ENCODE measurements around the gene SETBP1.

Gene SETBP1

DNA sequence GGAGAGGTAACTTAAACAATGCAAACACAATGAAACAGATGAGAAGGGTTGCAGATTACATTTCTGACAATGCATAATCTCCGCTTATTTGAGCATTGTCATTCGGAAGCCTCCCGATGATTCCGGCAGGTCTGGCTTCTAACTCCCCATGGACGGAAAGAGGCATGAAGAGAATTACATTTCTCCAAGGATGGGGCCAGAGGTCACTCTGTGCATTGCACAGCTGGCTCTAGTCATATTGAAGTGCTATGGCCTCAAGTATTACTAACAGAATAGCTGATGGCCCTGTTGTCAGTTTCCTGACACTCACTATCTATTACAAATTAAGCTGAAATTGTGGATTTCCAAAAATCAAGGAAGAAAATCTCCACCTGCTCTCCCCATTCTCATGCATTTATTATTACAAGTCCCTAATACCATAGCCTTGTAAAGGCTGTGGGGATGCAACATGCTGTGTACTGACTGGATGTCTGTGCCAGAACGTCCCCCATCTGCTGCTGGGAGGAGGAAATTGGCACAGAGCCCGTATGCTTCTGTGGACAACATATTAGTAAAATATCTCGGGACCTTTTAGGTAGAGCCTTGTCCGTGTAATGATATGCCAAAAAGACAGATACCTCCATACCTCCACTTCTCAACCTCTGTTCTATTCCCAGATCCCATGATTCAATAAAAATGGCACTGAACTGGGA, 168.1 kb downstream of the SETBP1 start:
- DNase-seq, result no peak

DNA sequence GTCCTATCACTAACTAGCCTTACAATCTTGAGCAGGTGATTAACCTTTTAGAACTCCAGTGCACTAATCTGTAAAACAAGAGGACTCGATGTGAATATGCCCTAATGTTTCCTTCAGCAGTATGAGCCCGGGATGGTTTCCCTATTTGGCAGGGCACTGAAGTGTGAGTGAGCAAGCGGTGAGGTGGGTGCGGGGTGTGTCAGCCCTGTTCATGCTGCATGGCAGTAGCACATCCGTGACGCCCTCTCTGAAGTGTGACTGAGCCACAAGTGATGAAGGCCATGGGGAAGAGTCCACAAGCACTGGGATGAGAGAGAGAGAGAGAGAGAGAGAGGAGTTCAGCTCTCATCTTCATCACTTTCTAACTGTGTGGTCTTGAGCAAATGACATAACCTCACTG, 168.7 kb downstream of the SETBP1 start:
- DNase-seq, result no peak

DNA sequence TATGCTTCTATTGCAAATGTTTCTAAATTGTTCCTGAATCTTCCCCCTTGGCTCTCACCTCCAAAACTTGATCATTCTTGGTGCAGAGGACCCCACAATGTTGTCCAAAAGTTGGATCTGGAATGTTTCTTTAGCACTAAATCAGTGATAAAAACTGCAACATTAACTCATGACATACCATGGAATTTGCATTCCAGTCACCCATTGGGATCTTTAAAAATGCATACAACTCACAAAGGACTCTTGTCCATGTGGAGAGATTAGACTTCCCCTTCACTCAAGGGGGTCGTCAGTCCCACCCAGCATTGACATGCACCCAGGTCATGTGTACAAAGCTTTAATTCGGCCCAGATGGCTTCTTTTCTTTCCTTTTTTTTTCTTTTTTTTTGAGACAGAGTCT, 169.3 kb downstream of the SETBP1 start:
- DNase-seq, result no peak

DNA sequence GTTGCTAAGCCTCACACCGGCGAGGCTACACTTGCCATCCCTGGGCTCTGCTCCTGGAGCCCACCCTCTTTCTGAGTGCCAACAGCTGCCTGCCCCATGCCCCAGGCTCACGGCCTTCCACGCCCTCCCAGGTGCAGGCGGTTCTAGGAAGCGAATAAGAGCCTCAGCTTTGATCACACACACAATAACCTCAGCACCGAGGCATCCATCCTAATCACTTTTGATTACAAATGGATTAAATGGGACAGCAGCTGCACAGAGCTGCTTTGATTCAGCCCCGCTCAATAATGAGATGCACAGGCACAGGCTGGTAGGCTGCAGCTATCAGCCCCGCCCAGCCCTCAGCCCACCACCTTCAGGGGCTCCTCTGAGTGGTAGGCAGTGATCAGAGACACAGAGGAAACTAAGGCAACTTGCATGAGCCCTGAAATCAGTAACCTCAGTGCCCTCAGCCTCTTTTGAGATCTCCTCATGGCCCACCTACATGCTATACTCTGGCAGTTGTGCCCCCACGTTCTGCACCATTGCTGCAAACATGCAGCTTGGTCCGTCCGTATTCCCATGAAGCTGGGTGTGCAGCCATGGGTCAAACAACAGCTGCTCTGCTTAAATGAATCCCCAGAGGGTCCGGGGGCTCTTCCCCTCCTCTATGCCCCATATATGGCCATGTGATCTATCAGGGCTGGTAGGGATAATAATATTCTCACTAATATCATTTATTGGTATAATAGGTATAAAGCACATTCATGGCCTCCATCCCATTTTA, 171.4 kb downstream of the SETBP1 start:
- DNase-seq, result no peak

DNA sequence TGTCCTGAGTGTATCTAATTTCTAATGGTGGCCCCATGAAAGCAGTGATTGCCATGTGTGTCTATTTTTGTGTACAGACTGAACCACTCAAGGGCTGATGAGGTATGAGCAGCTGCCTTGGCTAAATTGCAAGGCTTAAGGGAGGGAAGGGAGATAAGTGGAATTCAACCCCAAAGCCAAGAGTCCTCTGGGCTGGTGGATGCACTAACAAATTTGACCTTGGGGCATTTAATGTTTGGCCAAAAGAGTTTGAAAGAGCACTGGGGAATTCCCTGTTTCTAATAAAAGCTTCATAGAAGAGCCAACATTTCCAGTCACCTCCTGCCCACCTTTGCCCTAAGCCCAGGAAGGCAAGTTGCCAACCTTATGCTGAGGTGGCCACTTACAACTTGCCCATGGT, 172.1 kb downstream of the SETBP1 start:
- DNase-seq, result no peak

DNA sequence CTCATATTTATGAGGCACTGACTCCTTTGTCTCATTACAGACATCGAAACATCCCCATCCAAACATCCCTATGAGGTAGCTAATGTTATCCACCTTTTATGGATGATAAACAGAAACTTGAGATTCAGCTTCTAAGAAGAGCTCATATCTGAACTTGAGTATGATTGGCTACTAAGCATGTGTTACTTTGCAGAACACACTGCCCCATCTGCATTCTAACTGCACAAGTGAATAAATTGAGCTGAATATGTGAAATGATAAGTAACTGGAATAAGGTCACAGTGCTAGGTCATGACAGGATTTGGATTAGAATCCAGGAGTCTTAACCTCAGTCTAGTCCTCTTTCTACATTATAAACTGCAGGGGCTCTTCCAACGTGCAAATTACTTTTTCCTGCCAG, 172.7 kb downstream of the SETBP1 start:
- no peak for DNase-seq

DNA sequence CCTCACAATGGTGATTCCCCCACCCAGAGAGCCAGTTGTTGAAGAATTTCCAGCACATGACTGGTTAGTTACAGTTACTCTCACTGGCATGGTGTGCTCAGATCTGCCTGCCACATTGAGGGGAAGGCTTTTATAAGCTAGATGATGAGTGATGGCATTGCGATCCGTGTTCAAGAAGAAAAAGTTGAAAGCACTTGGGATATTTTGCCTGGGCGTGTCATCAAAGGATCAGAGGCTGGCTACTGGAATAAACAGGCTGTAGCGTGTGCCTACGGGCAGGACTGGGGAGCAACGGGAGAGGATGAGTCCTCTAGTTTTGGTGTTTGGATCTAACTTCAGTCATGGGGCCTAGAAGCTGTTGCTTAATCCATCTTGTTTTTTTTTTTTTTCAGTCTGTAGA, 175.0 kb downstream of the SETBP1 start:
- DNase-seq, result no peak

DNA sequence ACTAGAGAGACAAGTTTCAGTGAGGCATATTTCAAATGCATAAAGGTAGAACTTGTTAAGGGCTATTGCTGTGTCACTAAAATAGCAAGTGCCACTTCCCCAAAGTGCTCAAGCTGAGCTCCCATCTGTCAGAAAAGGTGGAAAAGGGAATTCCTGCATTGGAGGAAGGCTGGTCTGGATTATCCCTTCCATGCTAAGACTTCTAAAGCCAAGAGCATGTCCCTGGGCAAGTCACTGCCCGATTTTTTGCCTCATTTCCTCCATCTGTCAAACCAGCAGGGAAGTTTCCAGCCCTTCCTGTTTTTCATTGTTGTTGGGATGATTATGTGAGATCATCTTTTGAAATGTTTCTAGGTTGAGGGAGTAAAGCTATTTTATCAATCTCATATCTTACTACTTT, 175.5 kb downstream of the SETBP1 start:
- no peak for DNase-seq

DNA sequence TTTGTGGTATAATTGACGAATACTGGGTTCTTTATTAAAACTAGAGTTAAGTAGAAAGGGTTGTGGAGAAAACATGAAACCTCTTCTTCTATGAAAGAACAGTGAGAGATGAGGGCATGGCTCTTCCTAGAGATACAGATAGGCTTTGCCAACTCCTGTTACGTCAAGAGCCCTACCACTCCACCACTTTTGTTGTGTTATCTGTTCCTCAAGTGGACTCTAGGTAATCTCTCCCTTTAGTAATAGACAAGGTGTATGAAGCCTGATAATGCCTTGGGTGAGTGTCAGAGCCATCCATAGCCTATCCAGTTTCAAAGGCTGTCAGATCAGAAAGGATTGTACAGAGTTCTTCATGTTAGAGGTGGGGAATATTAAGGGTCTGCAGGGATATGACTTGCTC, 176.4 kb downstream of the SETBP1 start:
- DNase-seq, result no peak

DNA sequence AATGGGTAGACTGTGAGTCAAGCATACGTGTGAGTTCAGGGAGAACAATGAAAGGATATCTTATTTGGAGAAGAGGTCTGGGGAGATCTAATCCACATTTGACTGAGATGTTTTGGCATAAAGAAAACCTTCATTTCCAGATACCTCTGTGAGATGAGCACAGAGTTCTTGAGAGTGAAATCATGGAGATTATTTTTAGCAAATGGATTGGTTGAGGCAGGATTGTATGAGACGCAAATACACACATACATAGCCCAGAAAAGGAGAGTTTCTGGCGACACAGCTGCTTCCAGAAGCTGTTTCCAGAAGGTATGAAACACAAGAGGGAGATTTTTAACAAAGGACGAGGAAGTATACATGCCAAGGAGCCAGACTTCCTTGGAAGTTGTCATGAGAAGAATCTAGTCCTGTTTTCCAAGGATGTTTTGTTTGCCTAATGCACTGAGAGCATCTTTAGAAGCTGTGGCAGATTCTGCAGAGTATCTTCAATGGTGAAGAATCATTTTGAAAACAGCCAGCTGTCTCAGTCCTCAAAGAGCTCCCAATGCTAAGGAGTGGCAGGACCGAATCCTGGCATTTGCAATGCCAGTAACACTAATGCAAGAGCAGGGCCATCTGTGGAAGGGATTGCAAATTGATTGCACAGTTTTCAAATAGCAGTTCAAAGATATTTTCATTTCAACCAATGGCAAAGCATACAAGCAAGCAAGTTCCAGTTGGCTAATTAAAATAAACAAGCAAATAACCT, 177.2 kb downstream of the SETBP1 start:
- DNase-seq, result no peak

DNA sequence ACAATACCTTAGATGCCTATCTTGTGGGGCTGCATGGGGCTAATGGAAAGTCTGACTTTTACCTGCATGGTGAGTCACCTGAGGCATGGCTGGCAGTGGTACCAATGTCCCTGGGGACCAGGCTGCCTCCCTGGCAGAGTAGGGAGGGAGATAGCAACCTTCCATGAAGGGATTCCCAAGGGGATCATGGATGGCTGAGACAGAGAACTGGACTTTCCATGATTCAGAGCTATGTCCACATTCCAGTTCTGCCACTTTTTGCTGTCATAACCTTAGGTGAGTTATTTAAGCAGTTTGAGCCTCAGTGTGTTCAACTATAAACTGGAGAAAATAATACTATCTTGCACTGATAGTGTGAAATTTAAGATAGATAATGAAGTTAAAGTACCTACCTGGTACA, 178.6 kb downstream of the SETBP1 start:
- no peak for DNase-seq

DNA sequence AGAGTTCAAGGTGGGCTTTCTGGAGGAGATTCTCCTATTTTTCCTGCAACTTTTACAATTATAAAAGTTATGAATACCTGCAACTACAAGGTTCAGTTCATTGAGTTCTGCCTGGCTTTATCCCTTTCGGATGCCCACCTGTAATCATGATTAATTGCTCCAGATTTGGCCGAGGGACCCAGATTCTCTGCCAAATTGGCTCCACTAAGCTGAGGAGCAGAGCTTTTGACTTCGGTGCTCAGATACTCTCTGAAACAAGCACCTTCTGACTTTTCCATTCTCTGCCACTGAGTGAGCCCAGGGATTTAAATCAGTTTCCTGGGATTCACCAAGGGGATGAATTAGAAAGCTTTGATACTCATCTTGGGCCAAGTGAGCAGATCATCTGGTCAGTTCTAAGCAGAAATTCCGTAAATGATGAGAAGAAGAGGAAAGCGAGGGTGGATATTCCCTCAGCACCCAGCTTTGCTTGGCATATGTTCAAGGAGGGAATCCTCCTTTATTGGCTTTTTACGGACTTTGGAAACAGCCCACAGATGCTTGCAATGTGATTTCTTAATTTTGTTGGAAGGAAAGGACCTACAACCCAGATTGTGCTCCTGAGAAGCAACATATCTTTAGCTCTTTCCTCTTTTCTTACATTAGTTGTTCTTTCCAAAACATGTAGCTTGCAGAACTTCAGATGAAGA, 179.2 kb downstream of the SETBP1 start:
- no peak for DNase-seq

DNA sequence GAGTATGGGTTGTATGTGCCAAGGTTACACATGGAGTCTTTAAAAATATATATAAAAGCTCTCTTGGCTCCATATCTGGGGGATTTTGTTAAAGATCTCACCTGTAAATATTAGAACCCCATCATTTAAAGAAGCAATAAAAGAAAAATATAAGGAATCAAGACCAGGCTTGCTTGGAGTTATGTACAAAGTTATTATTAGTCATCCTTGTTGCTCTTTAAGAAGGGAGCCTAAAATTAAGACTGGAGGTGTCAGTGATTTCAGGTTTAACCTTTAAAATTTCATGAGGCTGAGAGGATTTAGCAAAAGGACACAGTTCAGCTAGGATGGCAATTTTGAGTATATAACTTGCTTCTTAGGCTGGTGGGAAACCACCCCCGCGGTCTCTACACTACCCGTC, 181.4 kb downstream of the SETBP1 start:
- no peak for DNase-seq

DNA sequence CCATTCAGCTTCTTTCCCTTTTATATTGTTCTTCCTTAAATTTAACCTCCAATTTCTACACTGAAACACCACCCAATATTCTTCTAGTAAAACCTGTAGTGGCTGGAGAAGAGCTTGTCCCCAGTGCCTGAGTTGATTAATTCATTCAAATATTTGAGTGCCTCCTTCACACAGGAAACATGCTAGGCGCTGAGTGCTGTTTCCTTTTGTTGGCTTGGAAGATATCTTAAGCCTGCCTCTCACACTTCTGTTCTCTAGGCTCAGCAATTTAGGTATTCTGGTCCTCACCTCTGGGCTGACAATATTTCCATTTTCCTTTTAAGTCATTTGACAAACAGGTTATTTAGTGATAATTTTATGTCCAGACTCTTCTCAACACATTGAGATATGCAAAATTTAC, 185.4 kb downstream of the SETBP1 start:
- DNase-seq, result no peak

DNA sequence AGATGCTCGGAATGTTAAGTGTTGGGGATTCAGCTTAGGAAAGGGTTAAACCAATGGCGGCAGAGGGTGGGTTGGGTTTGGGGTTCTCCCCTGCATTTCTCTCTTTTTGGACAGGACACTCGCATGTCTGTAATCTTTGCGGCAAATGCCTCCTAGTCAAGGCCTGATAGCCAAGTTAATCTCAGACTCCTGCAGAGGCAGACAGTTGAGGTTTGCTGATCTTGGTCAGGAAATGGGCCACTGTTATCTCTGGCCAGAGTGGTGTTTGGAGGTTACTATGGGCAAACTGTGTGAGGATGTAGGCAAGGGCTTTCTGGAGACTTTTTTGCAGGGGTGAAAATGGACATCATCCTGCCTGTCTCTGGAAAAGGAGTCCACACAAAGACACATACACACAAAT, 188.8 kb downstream of the SETBP1 start:
- DNase-seq, result no peak

DNA sequence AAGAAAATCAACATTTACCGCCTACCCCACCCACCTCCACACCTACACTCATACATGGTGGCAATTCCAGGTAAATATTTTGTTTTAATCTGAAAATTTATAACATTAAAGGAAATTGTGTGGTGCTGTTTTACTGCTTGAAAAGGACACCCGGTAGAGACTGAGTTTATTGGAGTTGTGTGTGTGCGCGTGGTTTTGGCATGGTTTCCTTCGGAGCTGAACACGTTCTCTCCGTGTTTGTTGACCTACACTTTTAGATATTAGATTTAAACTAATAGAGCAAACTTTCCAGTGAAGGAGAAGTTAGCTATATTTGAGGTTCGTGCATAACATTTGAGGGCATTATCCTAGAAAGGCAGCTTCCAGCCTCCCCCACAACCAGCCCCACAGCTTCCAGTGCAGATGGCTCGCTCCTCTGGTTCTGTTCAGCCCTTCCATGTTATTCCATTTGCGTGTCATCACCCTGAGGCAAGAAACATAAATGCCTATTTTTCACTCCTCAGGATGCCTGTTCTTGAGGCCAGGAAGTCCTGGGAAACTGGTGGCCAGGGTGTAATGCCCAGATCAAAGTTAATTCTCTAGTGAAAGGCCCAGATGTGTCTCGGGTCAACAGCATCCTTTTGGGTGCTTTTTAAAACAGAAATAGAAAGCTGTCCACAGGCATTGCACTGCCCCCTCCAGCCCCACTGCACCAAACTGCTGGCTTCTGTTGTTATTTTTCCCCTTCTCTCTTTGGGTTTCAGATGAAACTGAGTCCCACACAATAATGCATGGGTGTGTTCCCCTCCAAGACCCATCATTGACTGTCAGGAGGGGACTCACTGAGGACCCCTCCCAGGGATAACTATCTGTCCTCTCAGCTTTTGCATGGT, 190.2 kb downstream of the SETBP1 start:
- no peak for DNase-seq

DNA sequence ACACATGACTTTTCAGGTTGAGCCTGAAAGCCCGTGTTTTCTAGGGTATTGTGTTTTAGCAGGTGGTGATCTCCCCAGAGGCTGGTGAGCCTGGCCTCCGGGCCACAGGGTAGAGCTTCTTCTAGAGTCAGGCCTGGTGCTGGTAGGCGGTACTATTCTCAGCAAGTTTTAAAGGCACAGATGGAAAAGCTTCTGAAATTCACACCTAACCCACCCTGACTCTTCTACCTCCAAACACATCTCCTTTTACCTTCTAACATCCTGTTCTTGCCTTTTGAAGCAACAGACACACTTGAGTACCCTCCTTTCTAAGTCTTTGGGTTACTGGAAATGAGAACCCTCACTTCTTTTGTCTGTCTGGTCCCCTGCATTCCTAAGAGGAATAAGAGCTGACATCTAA, 191.1 kb downstream of the SETBP1 start:
- no peak for DNase-seq

DNA sequence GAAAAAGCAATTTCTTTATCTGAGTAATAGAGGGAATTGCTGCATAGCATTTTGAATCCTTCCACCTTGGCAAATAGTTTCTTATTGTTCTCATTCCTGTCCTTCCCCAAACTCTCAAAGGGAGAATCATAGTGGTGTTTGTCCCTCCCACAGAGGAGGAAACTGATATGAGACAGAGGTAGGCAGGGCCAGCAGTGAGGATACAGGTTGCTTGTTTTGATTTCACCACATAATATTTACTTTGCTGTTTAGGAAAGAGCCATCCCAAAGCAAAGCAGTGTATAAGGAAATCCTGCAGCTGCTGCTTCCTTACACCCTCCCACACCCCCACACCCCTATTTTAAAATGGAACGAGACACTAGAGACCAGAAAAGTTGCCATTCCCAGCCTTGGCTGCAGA, 195.3 kb downstream of the SETBP1 start:
- DNase-seq, result no peak

DNA sequence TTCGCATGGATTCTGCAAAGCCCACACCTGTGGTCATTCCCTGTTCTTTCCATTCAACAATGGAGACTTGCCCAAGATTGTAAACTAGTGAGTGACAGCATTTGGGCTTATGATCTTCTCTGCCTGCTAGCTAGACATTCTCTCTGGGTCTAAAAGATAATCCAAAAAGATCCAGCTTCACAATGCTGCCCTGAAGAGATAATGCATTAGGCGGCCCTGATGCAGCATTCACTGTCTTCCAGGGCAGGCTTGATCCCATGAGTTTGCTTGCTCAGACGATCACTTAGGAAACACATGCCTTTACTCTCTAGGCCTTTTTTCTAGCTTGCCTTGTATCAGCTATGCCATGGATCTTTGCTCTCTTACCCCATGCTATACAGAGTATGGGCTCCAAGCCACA, 196.1 kb downstream of the SETBP1 start:
- DNase-seq, result no peak

DNA sequence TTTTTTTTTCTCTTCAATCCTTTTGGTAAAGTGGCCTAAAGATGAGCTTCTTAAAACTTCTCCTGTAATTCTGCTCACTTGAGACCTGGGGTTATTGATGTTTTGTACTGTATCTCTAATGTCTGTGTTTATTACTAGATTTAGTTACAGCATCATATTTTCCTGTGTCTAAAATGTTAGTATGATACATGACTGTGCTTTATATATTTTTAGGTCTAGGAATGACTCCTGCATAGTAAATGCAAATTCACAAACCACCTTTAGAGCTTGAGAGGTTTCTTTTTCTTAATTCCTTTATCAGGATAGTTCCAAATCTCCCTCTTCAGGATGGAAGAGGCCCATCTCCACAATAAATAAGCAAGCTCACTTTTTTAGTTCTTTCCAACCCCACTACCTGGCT, 197.6 kb downstream of the SETBP1 start:
- no peak for DNase-seq

DNA sequence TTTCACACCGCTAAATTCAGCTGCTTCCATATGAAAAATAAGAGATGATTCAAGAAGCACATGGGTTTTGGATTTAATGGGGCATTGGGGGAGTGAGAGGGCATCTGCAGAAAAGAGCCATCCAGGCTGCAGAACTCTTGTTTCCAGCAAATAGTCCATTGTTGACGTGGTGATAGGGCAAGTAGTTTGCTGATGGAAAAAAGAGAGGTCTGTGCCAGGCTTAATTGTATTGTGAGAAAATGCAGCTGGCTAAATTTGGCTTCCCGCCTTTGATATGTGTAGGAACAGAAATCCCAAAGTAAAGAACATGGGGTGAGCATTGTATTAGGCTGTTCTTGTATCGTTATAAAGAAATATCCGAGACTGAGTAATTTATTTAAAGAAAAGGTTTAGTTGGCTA, 199.5 kb downstream of the SETBP1 start:
- DNase-seq, result no peak

DNA sequence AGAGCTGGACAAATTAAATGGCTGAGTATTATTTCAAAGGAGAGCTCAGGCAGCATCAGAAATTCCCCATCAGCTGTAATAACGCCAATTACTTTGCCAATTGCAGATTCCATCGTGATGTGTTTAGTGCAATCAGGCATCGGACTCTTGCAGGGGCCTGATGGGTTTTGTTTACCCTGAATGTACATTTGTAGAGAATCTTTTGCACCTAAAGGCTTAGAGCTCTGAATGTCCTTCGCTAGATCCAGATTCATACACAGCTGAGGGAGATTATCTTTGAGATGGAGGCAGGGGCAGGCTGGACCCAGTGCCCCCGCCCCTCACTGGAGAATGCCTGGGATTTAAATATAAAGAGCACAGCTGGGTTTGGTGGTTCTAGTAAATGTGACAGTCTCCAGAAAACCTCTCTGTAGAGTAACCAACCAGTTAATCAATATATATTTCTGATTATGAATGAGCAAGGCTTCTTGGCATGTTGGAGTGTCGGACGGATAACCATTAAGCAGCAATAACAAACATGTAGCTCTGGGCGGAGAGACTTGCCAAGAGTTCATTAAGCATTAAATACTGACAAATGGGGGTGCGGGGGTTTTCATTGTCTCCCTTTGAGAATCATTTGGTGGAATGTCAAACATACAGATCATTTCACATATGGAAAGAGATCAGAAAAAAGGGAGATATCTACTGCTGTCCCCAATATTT, 200.9 kb downstream of the SETBP1 start:
- no peak for DNase-seq
